DOHH2 (cell line): Measurements from ENCODE around the gene TSPYL1.

Experiments
- H3F3A ChIP-seq: fragments of 200-600 bp; sonication (generic), shearing (Covaris generic); 2 replicates; pipeline ENCODE4 v1.6.0; 2016; ENCODE audit warnings: antibody characterized with exemption, mild to moderate bottlenecking; ENCODE audit not compliant: control insufficient read depth, insufficient read depth
- H3K27ac ChIP-seq: fragments of 200-600 bp; sonication (generic); 2 replicates; pipeline ENCODE4 v1.5.1; 2014; ENCODE audit warnings: low read depth, mild to moderate bottlenecking, low read length, moderate library complexity
- H3K27me3 ChIP-seq: fragments of 200-600 bp; sonication (generic); 2 replicates; pipeline ENCODE4 v1.6.1; 2014; ENCODE audit warnings: mild to moderate bottlenecking, low read length, mixed read lengths; ENCODE audit not compliant: control insufficient read depth
- H3K36me3 ChIP-seq: fragments of 200-600 bp; sonication (generic); 2 replicates; pipeline ENCODE4 v1.6.1; 2014; ENCODE audit warnings: mild to moderate bottlenecking, low read length, moderate library complexity, mixed read lengths; ENCODE audit not compliant: control insufficient read depth
- H3K4me1 ChIP-seq: fragments of 200-600 bp; sonication (generic); 2 replicates; pipeline ENCODE4 v1.6.1; 2014; ENCODE audit warnings: mild to moderate bottlenecking, low read length, mixed read lengths; ENCODE audit not compliant: control insufficient read depth
- H3K4me2 ChIP-seq: fragments of 200-600 bp; sonication (generic); 2 replicates; pipeline ENCODE4 v1.6.0; 2014; ENCODE audit warnings: mild to moderate bottlenecking, low read length, moderate library complexity
- H3K4me3 ChIP-seq: fragments of 200-600 bp; sonication (generic); 2 replicates; pipeline ENCODE4 v1.5.1; 2014; ENCODE audit warnings: mild to moderate bottlenecking, low read length, mixed read lengths
- H3K79me2 ChIP-seq: fragments of 200-600 bp; sonication (generic); 2 replicates; pipeline ENCODE4 v1.6.1; 2014; ENCODE audit warnings: mild to moderate bottlenecking, low read length, mixed read lengths; ENCODE audit not compliant: control insufficient read depth
- H3K9me2 ChIP-seq: fragments of 200-600 bp; sonication (generic); replicated peaks from 2 replicates; pipeline ENCODE4 v1.6.1; 2014; ENCODE audit warnings: mild to moderate bottlenecking, low read length, mixed read lengths; ENCODE audit not compliant: control insufficient read depth
- H3K9me3 ChIP-seq: fragments of 200-600 bp; sonication (generic); 2 replicates; pipeline ENCODE4 v1.6.1; 2014; ENCODE audit warnings: antibody characterized with exemption, low read length, mixed read lengths; ENCODE audit not compliant: control insufficient read depth, insufficient read depth
- H4K20me1 ChIP-seq: fragments of 200-600 bp; sonication (generic); 2 replicates; pipeline ENCODE4 v1.6.0; 2014; ENCODE audit warnings: low read depth, mild to moderate bottlenecking, antibody characterized with exemption, low read length, moderate library complexity; ENCODE audit not compliant: control insufficient read depth, insufficient read depth
- EZH2phosphoT487 ChIP-seq: fragments of 200-600 bp; sonication (generic); IDR thresholded peaks from 2 replicates; pipeline ENCODE4 v1.6.1; 2017; ENCODE audit warnings: borderline replicate concordance, mild to moderate bottlenecking, antibody characterized with exemption, low read length, moderate library complexity, mixed read lengths
- TF ChIP-seq, protein P1 (sequence below): fragments of 200-600 bp; sonication (generic); IDR thresholded peaks from one replicate; pipeline ENCODE4 v1.5.1; 2014; ENCODE audit warnings: antibody characterized with exemption, mild to moderate bottlenecking, low read depth, low read length; ENCODE audit not compliant: poor library complexity, severe bottlenecking

The TSPYL1 gene

DNA sequence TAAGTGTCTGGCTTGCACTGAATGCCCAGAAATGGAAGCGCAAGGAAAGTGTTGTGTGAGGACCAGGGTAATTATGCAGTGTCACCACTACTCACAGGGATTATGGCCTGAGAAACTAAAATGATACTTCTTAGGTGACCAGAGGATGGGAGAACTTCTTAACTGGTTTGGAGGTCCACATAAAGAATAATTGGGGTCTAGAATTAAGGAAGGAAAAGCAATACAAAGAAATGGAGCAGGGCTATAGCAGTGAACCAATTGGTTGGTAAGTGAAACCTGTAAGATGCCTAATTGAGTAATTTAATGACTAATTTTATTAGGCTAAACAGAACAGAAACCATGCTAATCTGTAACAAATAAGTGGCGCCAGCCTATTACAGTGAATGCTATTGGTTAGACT lies 31.2 kb downstream of the TSPYL1 start:
- Histone ChIP-seq H3K4me2 (no peak overlapping the region), H3K27me3 (no peaks in the 10 kb centered on the region), H3K4me3 (no peak overlapping the region), H4K20me1 (no peaks in the 10 kb centered on the region), H3K27ac (no peak overlapping the region), H3K9me2 (no peaks in the 10 kb centered on the region), H3K79me2 (peaks cover 35% of the 10 kb centered on the region), H3K4me1 (peaks cover 34% of the 10 kb centered on the region), H3K36me3 (peaks cover 16% of the 10 kb centered on the region), H3F3A (no peaks in the 10 kb centered on the region), H3K9me3 (no peaks in the 10 kb centered on the region)
- TF ChIP-seq, protein P1, sequence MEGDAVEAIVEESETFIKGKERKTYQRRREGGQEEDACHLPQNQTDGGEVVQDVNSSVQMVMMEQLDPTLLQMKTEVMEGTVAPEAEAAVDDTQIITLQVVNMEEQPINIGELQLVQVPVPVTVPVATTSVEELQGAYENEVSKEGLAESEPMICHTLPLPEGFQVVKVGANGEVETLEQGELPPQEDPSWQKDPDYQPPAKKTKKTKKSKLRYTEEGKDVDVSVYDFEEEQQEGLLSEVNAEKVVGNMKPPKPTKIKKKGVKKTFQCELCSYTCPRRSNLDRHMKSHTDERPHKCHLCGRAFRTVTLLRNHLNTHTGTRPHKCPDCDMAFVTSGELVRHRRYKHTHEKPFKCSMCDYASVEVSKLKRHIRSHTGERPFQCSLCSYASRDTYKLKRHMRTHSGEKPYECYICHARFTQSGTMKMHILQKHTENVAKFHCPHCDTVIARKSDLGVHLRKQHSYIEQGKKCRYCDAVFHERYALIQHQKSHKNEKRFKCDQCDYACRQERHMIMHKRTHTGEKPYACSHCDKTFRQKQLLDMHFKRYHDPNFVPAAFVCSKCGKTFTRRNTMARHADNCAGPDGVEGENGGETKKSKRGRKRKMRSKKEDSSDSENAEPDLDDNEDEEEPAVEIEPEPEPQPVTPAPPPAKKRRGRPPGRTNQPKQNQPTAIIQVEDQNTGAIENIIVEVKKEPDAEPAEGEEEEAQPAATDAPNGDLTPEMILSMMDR, result no peak
- TF ChIP-seq EZH2phosphoT487, result no peak

DNA sequence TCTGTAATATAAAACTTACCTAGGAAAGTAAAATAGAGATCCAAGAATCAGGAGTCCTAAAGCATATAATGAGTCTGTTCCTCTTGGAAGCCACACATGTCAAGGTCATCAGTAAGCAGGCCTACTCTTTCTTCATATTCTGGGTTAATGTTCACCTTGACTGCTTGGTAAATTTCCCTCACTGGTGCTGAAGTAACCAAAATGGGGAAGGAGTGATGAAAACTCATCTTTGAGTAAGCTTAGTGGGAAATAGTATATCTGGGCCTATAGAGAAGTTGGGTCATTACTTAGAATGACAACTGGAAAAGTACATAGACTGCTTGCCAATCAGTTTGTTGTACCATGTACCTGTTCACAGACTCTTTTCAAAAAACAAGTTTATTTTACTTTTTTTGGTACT lies 32.4 kb downstream of the TSPYL1 start:
- no peak for TF ChIP-seq EZH2phosphoT487
- TF ChIP-seq, protein P1, result no peak

DNA sequence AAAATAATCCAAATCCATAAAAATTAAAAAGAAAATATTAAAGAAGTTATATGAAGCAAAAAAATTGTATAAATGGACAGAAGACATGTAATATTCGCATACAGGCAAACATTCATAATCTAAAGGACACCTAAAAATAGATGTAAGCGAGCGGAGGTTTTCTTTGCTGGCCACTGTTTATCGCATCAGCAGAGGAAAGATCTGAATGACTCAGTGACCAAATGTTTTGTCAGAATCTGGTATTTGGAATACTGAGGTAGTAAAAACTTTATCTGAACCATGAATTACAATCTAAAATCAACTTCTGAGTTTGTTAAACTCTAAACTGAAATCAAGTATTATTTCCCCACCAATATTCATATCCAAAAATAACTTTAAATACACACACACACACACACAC lies 33.6 kb downstream of the TSPYL1 start:
- Histone ChIP-seq H3F3A (no peaks in the 10 kb centered on the region), H3K4me1 (peaks cover 12% of the 10 kb centered on the region), H3K9me3 (no peaks in the 10 kb centered on the region), H3K27ac (no peak overlapping the region), H3K27me3 (no peaks in the 10 kb centered on the region), H4K20me1 (no peaks in the 10 kb centered on the region), H3K4me2 (no peak overlapping the region), H3K79me2 (peaks cover 10% of the 10 kb centered on the region), H3K4me3 (no peak overlapping the region), H3K9me2 (no peaks in the 10 kb centered on the region), H3K36me3 (peaks cover 4% of the 10 kb centered on the region; the same call in 1 of the 2 replicates)
- no peak for TF ChIP-seq EZH2phosphoT487
- TF ChIP-seq, protein P1, result no peak

More for the DNA sequence above, 32.4 kb downstream of the TSPYL1 start:
- H4K20me1 ChIP-seq, result no peaks in the 10 kb centered on the region
- H3K27me3 ChIP-seq, result no peaks in the 10 kb centered on the region
- H3K9me3 ChIP-seq, result no peaks in the 10 kb centered on the region
- no peaks in the 10 kb centered on the region for H3F3A ChIP-seq
- H3K4me3 ChIP-seq, result no peak overlapping the region
- H3K4me2 ChIP-seq, result no peak overlapping the region
- no peak overlapping the region for H3K27ac ChIP-seq
- H3K9me2 ChIP-seq, result no peaks in the 10 kb centered on the region
- peaks cover 24% of the 10 kb centered on the region for H3K4me1 ChIP-seq
- H3K79me2 ChIP-seq, result peaks cover 22% of the 10 kb centered on the region
- H3K36me3 ChIP-seq, result peaks cover 10% of the 10 kb centered on the region
